Activated naive CD8-positive, alpha-beta T cell (primary cell): ENCODE data around the gene SLC6A12.
A peak's percentile ranks its signal among the peaks of the same experiment; 100 is the strongest.

Source experiments
- H3K27ac Mint-ChIP-seq: one replicate; pipeline ENCODE4 v1.8.0; 2021; ENCODE audit warnings: mixed read lengths
- H3K27me3 Mint-ChIP-seq: one replicate; pipeline ENCODE4 v1.8.0; 2021; ENCODE audit warnings: mixed read lengths
- H3K36me3 Mint-ChIP-seq: one replicate; pipeline ENCODE4 v1.8.0; 2021; ENCODE audit warnings: mixed read lengths
- H3K4me1 Mint-ChIP-seq: one replicate; pipeline ENCODE4 v1.8.0; 2021; ENCODE audit warnings: low read depth, mixed read lengths
- H3K4me3 Mint-ChIP-seq: one replicate; pipeline ENCODE4 v1.8.0; 2021; ENCODE audit warnings: mild to moderate bottlenecking, mixed read lengths
- H3K9me3 Mint-ChIP-seq: one replicate; pipeline ENCODE4 v1.8.0; 2021; ENCODE audit warnings: low read depth, mixed read lengths

The SLC6A12 gene

GRCh38 chr12:202081-202731 lies 11.8 kb downstream of the SLC6A12 start:
- peaks cover 2% of the 10 kb centered on the region for H3K4me1 Mint-ChIP-seq
- no peaks in the 10 kb centered on the region for H3K9me3 Mint-ChIP-seq
- H3K27ac Mint-ChIP-seq: no peak overlapping the region
- peak overlapping the region; percentile 57 for H3K4me3 Mint-ChIP-seq
- no peaks in the 10 kb centered on the region for H3K36me3 Mint-ChIP-seq
- H3K27me3 Mint-ChIP-seq: peaks cover 32% of the 10 kb centered on the region

GRCh38 chr12:201361-201760 lies 12.6 kb downstream of the SLC6A12 start:
- no peaks in the 10 kb centered on the region for H3K36me3 Mint-ChIP-seq
- H3K9me3 Mint-ChIP-seq: no peaks in the 10 kb centered on the region
- no peak overlapping the region for H3K4me3 Mint-ChIP-seq
- peaks cover 29% of the 10 kb centered on the region for H3K27me3 Mint-ChIP-seq
- H3K27ac Mint-ChIP-seq: no peak overlapping the region
- peaks cover 2% of the 10 kb centered on the region for H3K4me1 Mint-ChIP-seq

- Mint-ChIP-seq H3K27me3 (peaks cover 17% of the 10 kb centered on the region), H3K27ac (no peak overlapping the region), H3K4me3 (no peak overlapping the region), H3K4me1 (peaks cover 2% of the 10 kb centered on the region), H3K9me3 (no peaks in the 10 kb centered on the region), H3K36me3 (no peaks in the 10 kb centered on the region)
Measured at GRCh38 chr12:198705-199104, 15.3 kb downstream of the SLC6A12 start.

- peaks cover 17% of the 10 kb centered on the region for H3K27me3 Mint-ChIP-seq
- no peaks in the 10 kb centered on the region for H3K36me3 Mint-ChIP-seq
- peaks cover 2% of the 10 kb centered on the region for H3K4me1 Mint-ChIP-seq
- no peaks in the 10 kb centered on the region for H3K9me3 Mint-ChIP-seq
- no peak overlapping the region for H3K4me3 Mint-ChIP-seq
- H3K27ac Mint-ChIP-seq: no peak overlapping the region
Measured at GRCh38 chr12:197911-198695, 15.9 kb downstream of the SLC6A12 start.

- H3K27ac Mint-ChIP-seq: no peak overlapping the region
- H3K9me3 Mint-ChIP-seq: no peaks in the 10 kb centered on the region
- no peaks in the 10 kb centered on the region for H3K36me3 Mint-ChIP-seq
- H3K4me1 Mint-ChIP-seq: no peaks in the 10 kb centered on the region
- H3K4me3 Mint-ChIP-seq: no peak overlapping the region
- H3K27me3 Mint-ChIP-seq: peaks cover 17% of the 10 kb centered on the region
Measured at GRCh38 chr12:197347-197746, 16.6 kb downstream of the SLC6A12 start.

- Mint-ChIP-seq H3K4me1 (no peaks in the 10 kb centered on the region), H3K27me3 (peaks cover 12% of the 10 kb centered on the region), H3K36me3 (no peaks in the 10 kb centered on the region), H3K4me3 (no peak overlapping the region), H3K9me3 (no peaks in the 10 kb centered on the region), H3K27ac (no peak overlapping the region)
Measured at GRCh38 chr12:196436-196835, 17.5 kb downstream of the SLC6A12 start.

- no peak overlapping the region for H3K4me3 Mint-ChIP-seq
- no peaks in the 10 kb centered on the region for H3K9me3 Mint-ChIP-seq
Measured at GRCh38 chr12:195951-196350, 18.0 kb downstream of the SLC6A12 start.

GRCh38 chr12:195156-195555 lies 18.8 kb downstream of the SLC6A12 start:
- no peak overlapping the region for H3K4me3 Mint-ChIP-seq
- H3K27me3 Mint-ChIP-seq: peaks cover 6% of the 10 kb centered on the region
- H3K27ac Mint-ChIP-seq: no peak overlapping the region
- H3K4me1 Mint-ChIP-seq: no peaks in the 10 kb centered on the region
- no peaks in the 10 kb centered on the region for H3K36me3 Mint-ChIP-seq
- H3K9me3 Mint-ChIP-seq: no peaks in the 10 kb centered on the region

More at GRCh38 chr12:195951-196350, 18.0 kb downstream of the SLC6A12 start:
- no peaks in the 10 kb centered on the region for H3K36me3 Mint-ChIP-seq
- H3K27me3 Mint-ChIP-seq: peaks cover 7% of the 10 kb centered on the region
- H3K4me1 Mint-ChIP-seq: no peaks in the 10 kb centered on the region
- no peak overlapping the region for H3K27ac Mint-ChIP-seq

GRCh38 chr12:194276-194675 lies 19.7 kb downstream of the SLC6A12 start:
- H3K27me3 Mint-ChIP-seq: peaks cover 11% of the 10 kb centered on the region

GRCh38 chr12:193261-193660 lies 20.7 kb downstream of the SLC6A12 start:
- Mint-ChIP-seq H3K4me3 (no peak overlapping the region), H3K9me3 (no peaks in the 10 kb centered on the region), H3K36me3 (no peaks in the 10 kb centered on the region), H3K4me1 (peaks cover 1% of the 10 kb centered on the region), H3K27ac (no peak overlapping the region), H3K27me3 (peaks cover 11% of the 10 kb centered on the region)

More at GRCh38 chr12:194276-194675, 19.7 kb downstream of the SLC6A12 start:
- H3K9me3 Mint-ChIP-seq: no peaks in the 10 kb centered on the region
- no peak overlapping the region for H3K27ac Mint-ChIP-seq
- no peaks in the 10 kb centered on the region for H3K4me1 Mint-ChIP-seq
- H3K4me3 Mint-ChIP-seq: no peak overlapping the region
- H3K36me3 Mint-ChIP-seq: no peaks in the 10 kb centered on the region

- Mint-ChIP-seq H3K27ac (no peak overlapping the region), H3K4me1 (peaks cover 1% of the 10 kb centered on the region), H3K4me3 (no peak overlapping the region), H3K36me3 (no peaks in the 10 kb centered on the region), H3K9me3 (no peaks in the 10 kb centered on the region), H3K27me3 (peaks cover 11% of the 10 kb centered on the region)
Measured at GRCh38 chr12:191541-191940, 22.4 kb downstream of the SLC6A12 start.

- Mint-ChIP-seq H3K27me3 (peaks cover 11% of the 10 kb centered on the region), H3K4me1 (peaks cover 1% of the 10 kb centered on the region), H3K4me3 (no peak overlapping the region), H3K27ac (no peak overlapping the region), H3K9me3 (no peaks in the 10 kb centered on the region), H3K36me3 (no peaks in the 10 kb centered on the region)
Measured at GRCh38 chr12:190881-191280, 23.1 kb downstream of the SLC6A12 start.

GRCh38 chr12:189622-189962 lies 24.4 kb downstream of the SLC6A12 start:
- Mint-ChIP-seq H3K4me1 (peaks cover 1% of the 10 kb centered on the region), H3K9me3 (no peaks in the 10 kb centered on the region), H3K4me3 (no peak overlapping the region), H3K36me3 (no peaks in the 10 kb centered on the region), H3K27me3 (peaks cover 13% of the 10 kb centered on the region), H3K27ac (no peak overlapping the region)

- Mint-ChIP-seq H3K27ac (no peak overlapping the region), H3K4me1 (peaks cover 1% of the 10 kb centered on the region), H3K36me3 (no peaks in the 10 kb centered on the region), H3K27me3 (peaks cover 13% of the 10 kb centered on the region), H3K9me3 (no peaks in the 10 kb centered on the region), H3K4me3 (peak overlapping the region; percentile 82)
Measured at GRCh38 chr12:188910-189621, 24.9 kb downstream of the SLC6A12 start.
